ENCODE measurements around the gene CCDC51. TPM values are rescaled to one million over a fixed set of nuclear protein-coding genes. Genes with fewer than 3 reads are reported as not detected.

CCDC51 gene
- total and polyA plus RNA-seq, 9 of the 15 experiments (the other 6 are each of a cell fraction or from before 2014, with no cell fraction given) = 6.5 to 18.6 (median 15.7) TPM

- peak; percentile 47; the same call in 1 of the 2 replicates for TF ChIP-seq CREB3L1 (IDR thresholded peaks at IDR 0.05; ENCODE audit: borderline replicate concordance, low read depth)
- TF ChIP-seq RBM14 (IDR thresholded peaks at IDR 0.05; ENCODE audit: borderline replicate concordance, insufficient read depth, low read depth, low read length) = no peak
- no peak for TF ChIP-seq CBFB (CRISPR knock-in tag; IDR thresholded peaks at IDR 0.05)
- no peak for TF ChIP-seq IRF9 (tag; IDR thresholded peaks at IDR 0.05)
- no peak for TF ChIP-seq ZNF444 (CRISPR knock-in tag; IDR thresholded peaks at IDR 0.05)
- TF ChIP-seq CHD4 (IDR thresholded peaks at IDR 0.05; ENCODE audit: insufficient read depth, insufficient replicate concordance, low read depth, low read length, poor library complexity, severe bottlenecking) = no peak
- no peak for TF ChIP-seq ZBTB26 (CRISPR knock-in tag; IDR thresholded peaks at IDR 0.05)
- TF ChIP-seq USF2 (CRISPR knock-in tag; IDR thresholded peaks at IDR 0.05) = peak; percentile 40
- TF ChIP-seq ARID4B (CRISPR knock-in tag; IDR thresholded peaks at IDR 0.05) = 0 out of 2 replicates have a peak, but pooled peaks have one; percentile 46
- peak; percentile 23; the same call in 1 of the 2 replicates for TF ChIP-seq E2F3 (CRISPR knock-in tag; IDR thresholded peaks at IDR 0.05)
- TF ChIP-seq ZFP91 (CRISPR knock-in tag; IDR thresholded peaks at IDR 0.05) = no peak
- TF ChIP-seq CREM (IDR thresholded peaks at IDR 0.05; ENCODE audit: low read depth) = peak; percentile 87
- no peak for TF ChIP-seq SMAD2 (IDR thresholded peaks at IDR 0.05; ENCODE audit: low read depth, low read length)
- no peak for TF ChIP-seq TEAD4 (IDR thresholded peaks at IDR 0.05; ENCODE audit: low read length)
- no peak for TF ChIP-seq TEAD4 (CRISPR knock-in tag; IDR thresholded peaks at IDR 0.05; ENCODE audit: borderline replicate concordance)
Observed at GRCh38 chr3:48439820-48440589, at the start of gene CCDC51, which contains the start of gene TMA7 (continued).

All from K562 (cell line).